Adrenal gland (tissue), 5 donors: ENCODE results near the gene GLIS2.

Source experiments
- POLR2A ChIP-seq, 2 donors: fragments of 450-650 bp; IDR thresholded peaks; one replicate each; pipeline ENCODE4 v1.6.1; 2017; ENCODE audit warnings: antibody characterized with exemption in 2 of 2, mild to moderate bottlenecking in 2 of 2, moderate library complexity in 1 of 2
- TF ChIP-seq, protein P1 (sequence below), 6 experiments: fragments of 450-650 bp in 4 of 6; fragments of 200-600 bp in 2 of 6; sonication (generic) in 1 of 6; IDR thresholded peaks; 1 replicate in 5 of 6; 2 replicates in 1 of 6; pipeline versions ENCODE4 v1.5.1 to v1.8.0; 2016 to 2021; ENCODE audit warnings: antibody characterized with exemption in 6 of 6, mild to moderate bottlenecking in 2 of 6, moderate library complexity in 1 of 6
- donor health status: DM: no; HTN: no; CAD: no.

DNA sequence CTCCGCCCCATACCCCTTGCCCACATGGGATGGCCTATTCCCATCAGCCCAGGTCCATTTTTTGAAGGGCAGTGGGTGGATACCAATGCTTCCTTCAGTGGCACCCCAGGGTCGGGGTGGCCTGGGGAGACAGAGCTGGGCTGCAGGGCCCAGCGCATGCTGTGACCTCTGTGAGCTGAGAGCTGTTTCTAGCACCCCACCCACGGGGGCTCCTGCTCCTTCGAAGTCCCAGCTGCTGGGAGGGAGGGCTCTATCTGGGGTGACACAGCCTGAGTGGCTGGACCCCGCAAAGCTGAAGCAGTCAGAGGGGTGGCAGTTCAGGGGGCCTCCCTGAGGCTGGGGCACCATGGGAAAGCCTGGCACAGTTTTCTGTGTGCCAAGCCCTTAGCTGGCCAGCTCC is 24.6 kb downstream of the GLIS2 start:
- TF ChIP-seq, protein P1, sequence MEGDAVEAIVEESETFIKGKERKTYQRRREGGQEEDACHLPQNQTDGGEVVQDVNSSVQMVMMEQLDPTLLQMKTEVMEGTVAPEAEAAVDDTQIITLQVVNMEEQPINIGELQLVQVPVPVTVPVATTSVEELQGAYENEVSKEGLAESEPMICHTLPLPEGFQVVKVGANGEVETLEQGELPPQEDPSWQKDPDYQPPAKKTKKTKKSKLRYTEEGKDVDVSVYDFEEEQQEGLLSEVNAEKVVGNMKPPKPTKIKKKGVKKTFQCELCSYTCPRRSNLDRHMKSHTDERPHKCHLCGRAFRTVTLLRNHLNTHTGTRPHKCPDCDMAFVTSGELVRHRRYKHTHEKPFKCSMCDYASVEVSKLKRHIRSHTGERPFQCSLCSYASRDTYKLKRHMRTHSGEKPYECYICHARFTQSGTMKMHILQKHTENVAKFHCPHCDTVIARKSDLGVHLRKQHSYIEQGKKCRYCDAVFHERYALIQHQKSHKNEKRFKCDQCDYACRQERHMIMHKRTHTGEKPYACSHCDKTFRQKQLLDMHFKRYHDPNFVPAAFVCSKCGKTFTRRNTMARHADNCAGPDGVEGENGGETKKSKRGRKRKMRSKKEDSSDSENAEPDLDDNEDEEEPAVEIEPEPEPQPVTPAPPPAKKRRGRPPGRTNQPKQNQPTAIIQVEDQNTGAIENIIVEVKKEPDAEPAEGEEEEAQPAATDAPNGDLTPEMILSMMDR (IDR thresholded peaks at IDR 0.05), result no peak
- no peak for TF ChIP-seq POLR2A (IDR thresholded peaks at IDR 0.05)
